ENCODE measurements around the gene ATP6V1C2.
A peak's percentile ranks its signal among the peaks of the same experiment; 100 is the strongest.
"Not testable (repeated sequence)": the region's sequence is repeated elsewhere in the genome, so short reads cannot be mapped to it uniquely, and the experiment has no call there.

Gene ATP6V1C2

DNA sequence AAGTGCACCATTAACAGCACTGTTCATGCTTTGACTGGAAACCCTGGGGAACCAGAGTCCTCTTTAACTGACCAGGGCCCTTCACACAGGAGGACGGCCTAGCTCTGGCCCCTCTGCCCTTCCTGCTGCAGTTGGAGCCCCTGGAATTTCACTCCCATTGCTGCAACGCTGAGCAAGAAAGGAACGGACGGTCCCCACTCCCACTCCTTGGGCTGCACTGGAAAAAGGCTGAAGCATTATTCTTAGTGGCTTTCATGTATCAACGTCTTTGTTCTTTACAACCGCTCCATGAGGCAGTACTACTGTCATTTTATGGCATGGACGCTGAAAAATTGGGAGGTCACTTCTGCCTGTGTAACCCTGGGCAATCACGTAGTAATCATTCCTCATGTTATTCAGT lies 81.2 kb downstream of the ATP6V1C2 start:
- H3K36me3 ChIP-seq, result peaks cover 81% of the 10 kb centered on the region
- H3K4me1 ChIP-seq, result peaks cover 55% of the 10 kb centered on the region
- H3K4me3 ChIP-seq, result no peak overlapping the region
- no peak overlapping the region for H3K9ac ChIP-seq
- no peaks in the 10 kb centered on the region for H3K27me3 ChIP-seq
- peaks cover 14% of the 10 kb centered on the region for H3K9me3 ChIP-seq
- no peak overlapping the region for H3K27ac ChIP-seq
- no peak for TF ChIP-seq Cebpa-rat (IDR thresholded peaks at IDR 0.05)
- H3K4me2 ChIP-seq, result peak overlapping the region; percentile 36
- H4K20me1 ChIP-seq, result peaks cover 84% of the 10 kb centered on the region

- H4K20me1 ChIP-seq, result peaks cover 84% of the 10 kb centered on the region
- H3K4me2 ChIP-seq, H3K9ac ChIP-seq, H3K27me3 ChIP-seq, H3K27ac ChIP-seq, H3K4me3 ChIP-seq: not testable (repeated sequence)
- H3K36me3 ChIP-seq, result peaks cover 77% of the 10 kb centered on the region
- peaks cover 67% of the 10 kb centered on the region for H3K4me1 ChIP-seq
- H3K9me3 ChIP-seq, result peaks cover 14% of the 10 kb centered on the region
Observed at GRCh38 chr2:10805990-10806389, 84.6 kb downstream of the ATP6V1C2 start.

- H3K4me1 ChIP-seq, result peaks cover 62% of the 10 kb centered on the region
- no peak overlapping the region for H3K9ac ChIP-seq
- peaks cover 84% of the 10 kb centered on the region for H4K20me1 ChIP-seq
- peaks cover 14% of the 10 kb centered on the region for H3K9me3 ChIP-seq
- H3K4me3 ChIP-seq, result no peak overlapping the region
- H3K27me3 ChIP-seq, result no peaks in the 10 kb centered on the region
- H3K36me3 ChIP-seq, result peaks cover 77% of the 10 kb centered on the region
- no peak for TF ChIP-seq Cebpa-rat (IDR thresholded peaks at IDR 0.05)
- no peak overlapping the region for H3K27ac ChIP-seq
- peak overlapping the region; percentile 81; the same call in 1 of the 2 replicates for H3K4me2 ChIP-seq
Observed at GRCh38 chr2:10806543-10806942, 85.1 kb downstream of the ATP6V1C2 start.

DNA sequence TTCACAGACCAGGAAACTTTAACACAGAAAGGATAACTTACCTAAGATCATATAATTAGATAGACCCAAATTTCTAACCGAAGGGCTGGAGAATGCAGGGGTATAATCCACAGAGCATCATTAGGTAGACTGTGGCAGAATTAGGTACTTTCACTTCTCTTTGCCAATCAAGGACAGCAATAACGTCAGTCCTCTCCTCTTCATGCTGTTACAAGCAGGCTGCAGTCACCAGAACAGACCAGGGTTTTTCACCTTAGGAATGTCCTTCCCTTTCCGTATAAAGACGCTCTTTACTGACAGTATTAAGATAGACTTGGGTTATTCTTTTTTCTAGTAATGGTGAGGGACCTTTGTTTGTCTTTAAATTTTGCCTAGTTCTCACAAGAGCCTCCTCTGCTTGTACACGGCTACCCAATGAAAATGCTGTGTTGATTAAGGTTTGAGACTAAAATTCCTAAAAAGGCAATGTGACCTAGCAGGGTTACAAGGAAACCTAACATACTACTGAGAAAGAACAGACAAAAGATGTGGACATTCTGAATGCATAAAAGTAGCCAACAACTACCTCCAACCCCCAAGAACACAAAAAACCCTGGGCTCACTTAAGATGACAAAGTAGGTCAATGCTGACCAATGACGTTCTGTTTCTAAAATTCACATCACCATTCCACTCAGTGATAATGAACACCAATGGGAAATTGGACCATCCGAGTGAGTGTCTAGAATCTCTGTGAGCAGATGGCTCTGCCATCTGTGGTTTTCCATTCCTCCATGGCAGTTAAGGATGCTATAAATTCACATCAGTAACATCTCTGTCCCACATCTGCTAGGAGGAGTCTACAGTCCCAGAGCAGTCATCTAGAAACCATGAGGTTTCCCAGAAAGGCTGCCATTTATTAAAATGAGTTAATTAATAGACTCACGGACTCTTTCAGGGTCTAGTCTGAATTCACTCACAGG lies 89.1 kb downstream of the ATP6V1C2 start:
- Histone ChIP-seq H4K20me1 (peaks cover 61% of the 10 kb centered on the region), H3K27ac (peak overlapping the region; percentile 100), H3K4me1 (peaks cover 63% of the 10 kb centered on the region), H3K4me3 (peak overlapping the region; percentile 97), H3K4me2 (peak overlapping the region; percentile 81), H3K36me3 (peaks cover 54% of the 10 kb centered on the region), H3K27me3 (no peaks in the 10 kb centered on the region), H3K9ac (peak overlapping the region; percentile 100), H3K9me3 (peaks cover 14% of the 10 kb centered on the region)
- TF ChIP-seq Cebpa-rat (IDR thresholded peaks at IDR 0.05), result no peak

- Histone ChIP-seq H3K9ac (peak overlapping the region; percentile 100), H3K36me3 (peaks cover 47% of the 10 kb centered on the region), H3K27ac (peak overlapping the region; percentile 100), H4K20me1 (peaks cover 53% of the 10 kb centered on the region), H3K9me3 (peaks cover 7% of the 10 kb centered on the region; the same call in 1 of the 2 replicates), H3K4me3 (peak overlapping the region; percentile 97), H3K4me1 (peaks cover 71% of the 10 kb centered on the region), H3K27me3 (no peaks in the 10 kb centered on the region), H3K4me2 (peak overlapping the region; percentile 81)
- no peak for TF ChIP-seq Cebpa-rat (IDR thresholded peaks at IDR 0.05)
Observed at GRCh38 chr2:10811517-10811916, 90.1 kb downstream of the ATP6V1C2 start.

DNA sequence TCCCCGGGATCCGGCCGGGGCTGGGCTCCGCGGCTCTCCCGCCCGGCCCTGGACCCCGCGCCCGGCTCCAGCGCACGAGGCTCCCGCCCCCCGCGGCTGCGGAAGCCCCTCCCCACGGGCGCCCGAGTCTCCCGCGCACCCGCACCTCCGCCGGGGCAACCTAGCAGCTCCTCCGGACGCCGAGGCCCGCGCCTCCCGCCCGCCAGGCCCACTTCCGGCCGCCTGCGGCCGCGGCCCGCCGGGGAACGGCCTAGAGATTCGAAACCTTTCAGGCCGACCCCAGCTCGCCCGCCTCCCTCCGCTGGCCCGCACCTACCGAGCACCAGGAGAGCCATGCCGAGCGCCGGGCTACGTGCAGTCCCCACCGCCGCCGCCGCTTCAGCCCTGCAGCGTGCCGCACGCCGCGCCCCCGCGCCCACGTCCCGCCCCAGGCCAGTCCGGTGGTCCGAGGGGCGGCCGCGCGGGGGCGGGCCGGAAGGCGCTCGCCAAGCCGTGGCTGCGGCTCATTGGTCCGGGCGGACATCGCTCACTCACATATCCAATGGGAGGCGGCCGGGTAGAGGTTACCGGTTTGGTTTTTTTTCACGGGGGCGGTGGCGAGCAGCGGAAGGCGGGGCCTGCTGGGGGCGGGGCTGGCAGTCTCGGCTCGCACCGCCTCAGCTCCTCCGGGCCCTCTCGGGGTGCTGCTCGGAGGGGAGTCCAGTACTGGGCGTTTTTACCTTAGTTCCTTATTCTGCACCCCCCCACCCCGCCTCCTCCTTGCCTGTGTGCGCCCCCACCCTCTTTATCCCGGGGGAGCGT lies 91.1 kb downstream of the ATP6V1C2 start, which contains the start of gene PDIA6:
Gene PDIA6, minus strand, starts transcription at position 424 of the 801 bp plus-strand sequence. Its CDS starts 89 bp downstream, at position 335.
- H3K36me3 ChIP-seq, result peaks cover 37% of the 10 kb centered on the region
- no peaks in the 10 kb centered on the region for H3K9me3 ChIP-seq
- H3K27me3 ChIP-seq, result no peaks in the 10 kb centered on the region
- peak within 1 kb of the TSS; percentile 81 for H3K4me2 ChIP-seq
- TF ChIP-seq Cebpa-rat (IDR thresholded peaks at IDR 0.05), result no peak
- H3K4me1 ChIP-seq, result peaks cover 71% of the 10 kb centered on the region
- peak within 1 kb of the TSS; percentile 100 for H3K27ac ChIP-seq
- H3K9ac ChIP-seq, result peak within 1 kb of the TSS; percentile 100
- H4K20me1 ChIP-seq, result peaks cover 42% of the 10 kb centered on the region
- H3K4me3 ChIP-seq, result peak within 1 kb of the TSS; percentile 97

- not testable (repeated sequence) for H3K9me3 ChIP-seq
- peak overlapping the region; percentile 100 for H3K27ac ChIP-seq
- H3K9ac ChIP-seq, result peak overlapping the region; percentile 100
Observed at GRCh38 chr2:10813163-10814138, 92.0 kb downstream of the ATP6V1C2 start.

GRCh38 chr2:10814142-10814541 lies 92.7 kb downstream of the ATP6V1C2 start:
- peak overlapping the region; percentile 100 for H3K27ac ChIP-seq
- peak overlapping the region; percentile 76 for H3K4me2 ChIP-seq
- H3K4me3 ChIP-seq, result peak overlapping the region; percentile 31; the same call in 1 of the 2 replicates
- peaks cover 62% of the 10 kb centered on the region for H3K4me1 ChIP-seq
- H3K27me3 ChIP-seq, result no peaks in the 10 kb centered on the region
- peaks cover 27% of the 10 kb centered on the region for H4K20me1 ChIP-seq
- TF ChIP-seq Cebpa-rat (IDR thresholded peaks at IDR 0.05), result no peak
- H3K36me3 ChIP-seq, result peaks cover 21% of the 10 kb centered on the region; the same call in 1 of the 2 replicates
- no peaks in the 10 kb centered on the region for H3K9me3 ChIP-seq
- H3K9ac ChIP-seq, result peak overlapping the region; percentile 100

More at GRCh38 chr2:10813163-10814138, 92.0 kb downstream of the ATP6V1C2 start:
- not testable (repeated sequence) for H3K27me3 ChIP-seq
- H3K36me3 ChIP-seq, result peaks cover 28% of the 10 kb centered on the region
- peaks cover 34% of the 10 kb centered on the region for H4K20me1 ChIP-seq
- peaks cover 65% of the 10 kb centered on the region for H3K4me1 ChIP-seq
- peak overlapping the region; percentile 97 for H3K4me3 ChIP-seq
- H3K4me2 ChIP-seq, result peak overlapping the region; percentile 76
